ENCODE results near the gene CTNNA2.
"Not testable (repeated sequence)": the region's sequence is repeated elsewhere in the genome, so short reads cannot be mapped to it uniquely, and the experiment has no call there.

The CTNNA2 gene

GRCh38 chr2:80148906-80149305, 636.1 kb downstream of the CTNNA2 start:
- DNase-seq (ENCODE audit: low read depth): no peak

GRCh38 chr2:80149991-80150390, 637.1 kb downstream of the CTNNA2 start:
- DNase-seq (ENCODE audit: low read depth): no peak

- no peak for DNase-seq (ENCODE audit: low read depth)
These were observed 638.4 kb downstream of the CTNNA2 start for GRCh38 chr2:80151248-80151647.

GRCh38 chr2:80151651-80152050, 638.8 kb downstream of the CTNNA2 start:
- no peak for DNase-seq (ENCODE audit: low read depth)

GRCh38 chr2:80153151-80153550, 640.3 kb downstream of the CTNNA2 start:
- no peak for DNase-seq (ENCODE audit: low read depth)

GRCh38 chr2:80153768-80154167, 640.9 kb downstream of the CTNNA2 start:
- no peak for DNase-seq (ENCODE audit: low read depth)

GRCh38 chr2:80154231-80154915, 641.5 kb downstream of the CTNNA2 start:
- DNase-seq (ENCODE audit: low read depth): no peak

- DNase-seq (ENCODE audit: low read depth): no peak
These were observed 651.5 kb downstream of the CTNNA2 start for GRCh38 chr2:80164375-80164774.

- DNase-seq (ENCODE audit: low read depth): no peak
These were observed 653.8 kb downstream of the CTNNA2 start for GRCh38 chr2:80166483-80167171.

GRCh38 chr2:80167284-80167808, 654.5 kb downstream of the CTNNA2 start:
- no peak for DNase-seq (ENCODE audit: low read depth)

GRCh38 chr2:80168037-80168436, 655.2 kb downstream of the CTNNA2 start:
- no peak for DNase-seq (ENCODE audit: low read depth)

- no peak for DNase-seq (ENCODE audit: low read depth)
These were observed 656.0 kb downstream of the CTNNA2 start for GRCh38 chr2:80168801-80169200.

- DNase-seq (ENCODE audit: low read depth): no peak
These were observed 657.2 kb downstream of the CTNNA2 start for GRCh38 chr2:80169811-80170594.

- no peak for DNase-seq (ENCODE audit: low read depth)
These were observed 672.2 kb downstream of the CTNNA2 start for GRCh38 chr2:80185091-80185490.

- no peak for DNase-seq (ENCODE audit: low read depth)
These were observed 673.4 kb downstream of the CTNNA2 start for GRCh38 chr2:80186262-80186661.

GRCh38 chr2:80187156-80187555, 674.3 kb downstream of the CTNNA2 start:
- DNase-seq (ENCODE audit: low read depth): no peak

- DNase-seq (ENCODE audit: low read depth): no peak
These were observed 677.3 kb downstream of the CTNNA2 start for GRCh38 chr2:80190166-80190565.

GRCh38 chr2:80193566-80193965, 680.7 kb downstream of the CTNNA2 start:
- no peak for DNase-seq (ENCODE audit: low read depth)

GRCh38 chr2:80195034-80195433, 682.2 kb downstream of the CTNNA2 start:
- DNase-seq (ENCODE audit: low read depth): no peak

- no peak for DNase-seq (ENCODE audit: low read depth)
These were observed 685.2 kb downstream of the CTNNA2 start for GRCh38 chr2:80198042-80198441.

- no peak for DNase-seq (ENCODE audit: low read depth)
These were observed 686.7 kb downstream of the CTNNA2 start for GRCh38 chr2:80199504-80199903.

- DNase-seq (ENCODE audit: low read depth): not testable (repeated sequence)
These were observed 691.1 kb downstream of the CTNNA2 start for GRCh38 chr2:80203929-80204328.

GRCh38 chr2:80205498-80205897, 692.6 kb downstream of the CTNNA2 start:
- DNase-seq (ENCODE audit: low read depth): no peak
